HG03558 (cell line): ENCODE results near the gene DNAJC5.

Source experiments
- ATAC-seq: cut with Tn5 transposase; IDR thresholded peaks from one replicate; pipeline ENCODE4 v1.9.1; 2021; ENCODE audit warnings: moderate number of reproducible peaks; ENCODE audit not compliant: unreplicated experiment; ENCODE audit errors: extremely low read depth

Gene DNAJC5

GRCh38 chr20:63934271-63935068, 39.5 kb downstream of the DNAJC5 start:
- ATAC-seq: no peak

GRCh38 chr20:63935447-63935846, 40.5 kb downstream of the DNAJC5 start:
- ATAC-seq: no peak

- no peak for ATAC-seq
Measured at GRCh38 chr20:63937596-63937995, 42.7 kb downstream of the DNAJC5 start.

- no peak for ATAC-seq
Measured at GRCh38 chr20:63939061-63939935, 44.4 kb downstream of the DNAJC5 start.

GRCh38 chr20:63940071-63940471, 45.1 kb downstream of the DNAJC5 start:
- no peak for ATAC-seq

- ATAC-seq: no peak
Measured at GRCh38 chr20:63940472-63941266, 45.7 kb downstream of the DNAJC5 start.

- ATAC-seq: no peak
Measured at GRCh38 chr20:63941282-63942081, 46.6 kb downstream of the DNAJC5 start.

GRCh38 chr20:63942250-63942951, 47.5 kb downstream of the DNAJC5 start:
- no peak for ATAC-seq

- no peak for ATAC-seq
Measured at GRCh38 chr20:63942969-63943807, 48.3 kb downstream of the DNAJC5 start.

GRCh38 chr20:63943808-63944077, 48.8 kb downstream of the DNAJC5 start:
- ATAC-seq: no peak

GRCh38 chr20:63944078-63944941, 49.4 kb downstream of the DNAJC5 start:
- ATAC-seq: no peak

GRCh38 chr20:63945031-63945658, 50.2 kb downstream of the DNAJC5 start:
- ATAC-seq: no peak

GRCh38 chr20:63945921-63946920, 51.3 kb downstream of the DNAJC5 start:
- ATAC-seq: no peak

GRCh38 chr20:63946986-63947637, 52.2 kb downstream of the DNAJC5 start:
- no peak for ATAC-seq

GRCh38 chr20:63947638-63948456, 52.9 kb downstream of the DNAJC5 start:
- no peak for ATAC-seq
